NB4 (cell line): Measurements from ENCODE around the gene CKAP4.

ENCODE experiments used
- POLR2A ChIP-seq: IDR thresholded peaks from 2 replicates; pipeline ENCODE4 v1.6.1; 2011; ENCODE audit warnings: mild to moderate bottlenecking; ENCODE audit not compliant: insufficient read length; ENCODE audit errors: extremely low read depth
- TF ChIP-seq, protein P1 (sequence below): IDR thresholded peaks from 2 replicates; pipeline ENCODE4 v1.6.1; 2011; ENCODE audit warnings: low read depth, low read length
- TF ChIP-seq, protein P2 (sequence below): IDR thresholded peaks from one replicate; pipeline ENCODE4 v1.5.1; 2012; ENCODE audit warnings: low read depth, low read length

DNA sequence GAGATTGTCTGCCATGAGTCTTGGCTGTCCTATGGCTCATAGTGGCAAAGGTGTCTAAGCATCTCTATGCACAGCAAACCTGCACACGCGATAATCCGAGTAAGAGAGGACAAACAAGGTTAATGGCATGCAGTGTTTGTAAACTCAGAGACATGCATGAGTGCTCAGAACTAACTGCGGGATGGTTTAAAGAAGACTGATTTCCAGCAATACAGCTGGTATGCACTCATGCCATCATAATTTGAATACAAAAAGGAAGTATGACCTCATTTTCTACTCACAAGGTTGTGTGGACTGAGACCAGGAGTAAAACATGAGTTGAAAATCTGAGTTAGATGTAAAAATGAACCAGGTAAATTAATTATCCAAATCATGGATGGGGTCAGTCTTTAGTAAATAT lies 38.2 kb upstream of the CKAP4 start:
- TF ChIP-seq, protein P1, sequence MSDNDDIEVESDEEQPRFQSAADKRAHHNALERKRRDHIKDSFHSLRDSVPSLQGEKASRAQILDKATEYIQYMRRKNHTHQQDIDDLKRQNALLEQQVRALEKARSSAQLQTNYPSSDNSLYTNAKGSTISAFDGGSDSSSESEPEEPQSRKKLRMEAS: no peak
- TF ChIP-seq, protein P2, sequence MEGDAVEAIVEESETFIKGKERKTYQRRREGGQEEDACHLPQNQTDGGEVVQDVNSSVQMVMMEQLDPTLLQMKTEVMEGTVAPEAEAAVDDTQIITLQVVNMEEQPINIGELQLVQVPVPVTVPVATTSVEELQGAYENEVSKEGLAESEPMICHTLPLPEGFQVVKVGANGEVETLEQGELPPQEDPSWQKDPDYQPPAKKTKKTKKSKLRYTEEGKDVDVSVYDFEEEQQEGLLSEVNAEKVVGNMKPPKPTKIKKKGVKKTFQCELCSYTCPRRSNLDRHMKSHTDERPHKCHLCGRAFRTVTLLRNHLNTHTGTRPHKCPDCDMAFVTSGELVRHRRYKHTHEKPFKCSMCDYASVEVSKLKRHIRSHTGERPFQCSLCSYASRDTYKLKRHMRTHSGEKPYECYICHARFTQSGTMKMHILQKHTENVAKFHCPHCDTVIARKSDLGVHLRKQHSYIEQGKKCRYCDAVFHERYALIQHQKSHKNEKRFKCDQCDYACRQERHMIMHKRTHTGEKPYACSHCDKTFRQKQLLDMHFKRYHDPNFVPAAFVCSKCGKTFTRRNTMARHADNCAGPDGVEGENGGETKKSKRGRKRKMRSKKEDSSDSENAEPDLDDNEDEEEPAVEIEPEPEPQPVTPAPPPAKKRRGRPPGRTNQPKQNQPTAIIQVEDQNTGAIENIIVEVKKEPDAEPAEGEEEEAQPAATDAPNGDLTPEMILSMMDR: no peak
- TF ChIP-seq POLR2A: no peak
